Lower lobe of right lung (tissue), 2 donors: ENCODE results near the gene ZNF853. TPM values are rescaled to one million over a fixed set of nuclear protein-coding genes. Genes with fewer than 3 reads are reported as not detected.

Experiments
- ATAC-seq, 2 donors: fragments of 200-7000 bp; cut with Tn5 transposase; one replicate each; pipeline ENCODE4 v1.9.1; 2020 to 2022; ENCODE audit warnings: mild to moderate bottlenecking in 2 of 2, moderate library complexity in 2 of 2
- DNase-seq: peaks from one replicate; pipeline ENCODE4 v3.0.0-alpha.2; 2020
- H3K27ac ChIP-seq: fragments of 200-600 bp; one replicate; pipeline ENCODE4 v1.8.0; 2022
- H3K27me3 ChIP-seq: fragments of 200-600 bp; one replicate; pipeline ENCODE4 v1.8.0; 2022; ENCODE audit warnings: low read depth
- H3K36me3 ChIP-seq: fragments of 200-600 bp; one replicate; pipeline ENCODE4 v1.8.0; 2022; ENCODE audit warnings: mild to moderate bottlenecking
- H3K4me1 ChIP-seq: fragments of 200-600 bp; one replicate; pipeline ENCODE4 v1.8.0; 2022
- H3K4me3 ChIP-seq: fragments of 200-600 bp; one replicate; pipeline ENCODE4 v1.8.0; 2022; ENCODE audit warnings: mild to moderate bottlenecking
- H3K9me3 ChIP-seq: fragments of 200-600 bp; one replicate; pipeline ENCODE4 v1.8.0; 2022
- CTCF ChIP-seq: fragments of 200-600 bp; IDR thresholded peaks from one replicate; pipeline ENCODE4 v1.8.0; 2022; ENCODE audit warnings: antibody characterized with exemption, mild to moderate bottlenecking
- intact Hi-C: fragments of 100-400 bp; cut with DNase I; formaldehyde crosslinking; loops from one replicate; pipeline ENCODE4 v1.11.0; 2022
- total RNA-seq: library from RNA; stranded (reverse); fragmentation: NEBNext Ultra II Directional; extraction: Animal tissue kit (Norgen Biotek cat#: 25700); gene quantifications from one replicate; pipeline ENCODE4 v1.2.1, GENCODE V29; 2021
- donor health status: DM: no; HTN: yes; CAD: no; lungs with severe emphysema.

Gene ZNF853
- total RNA-seq, 1 donor from 2014 or later, result 4.4 TPM

- no peak for TF ChIP-seq CTCF
- peaks cover 13% of the 10 kb centered on the region for H3K36me3 ChIP-seq
- intact Hi-C loops, result no loop called here
- DNase-seq (no peak), ATAC-seq (no peak)
- peaks cover 17% of the 10 kb centered on the region for H3K4me1 ChIP-seq
- H3K4me3 ChIP-seq, result no peak overlapping the region
- H3K27me3 ChIP-seq, result peaks cover 7% of the 10 kb centered on the region
- H3K9me3 ChIP-seq, result no peaks in the 10 kb centered on the region
- no peak overlapping the region for H3K27ac ChIP-seq
These were observed 2.6 kb upstream of the ZNF853 start for GRCh38 chr7:6612819-6613218.

GRCh38 chr7:6613706-6614105 is 1.7 kb upstream of the ZNF853 start:
- ATAC-seq (no peak), DNase-seq (no peak)
- no peak overlapping the region for H3K4me3 ChIP-seq
- no peak overlapping the region for H3K27ac ChIP-seq
- peaks cover 4% of the 10 kb centered on the region for H3K36me3 ChIP-seq
- H3K4me1 ChIP-seq, result peaks cover 17% of the 10 kb centered on the region
- H3K27me3 ChIP-seq, result peaks cover 7% of the 10 kb centered on the region
- TF ChIP-seq CTCF, result no peak
- intact Hi-C loops, result no loop called here
- H3K9me3 ChIP-seq, result no peaks in the 10 kb centered on the region

GRCh38 chr7:6615723-6616555 is 529 bp downstream of the ZNF853 start:
- peak; percentile 46 to 68 for ATAC-seq
- peak overlapping the region; percentile 63 for H3K4me3 ChIP-seq

GRCh38 chr7:6616854-6617643 is 1.6 kb downstream of the ZNF853 start:
- Histone ChIP-seq H3K4me1 (peaks cover 17% of the 10 kb centered on the region), H3K27ac (no peak overlapping the region), H3K36me3 (peaks cover 11% of the 10 kb centered on the region), H3K9me3 (no peaks in the 10 kb centered on the region), H3K27me3 (peaks cover 7% of the 10 kb centered on the region), H3K4me3 (no peak overlapping the region)
- TF ChIP-seq CTCF, result no peak
- ATAC-seq (no peak), DNase-seq (no peak)
- intact Hi-C loops, result no loop called here

More at GRCh38 chr7:6615723-6616555, 529 bp downstream of the ZNF853 start:
- Histone ChIP-seq H3K36me3 (peaks cover under 1% of the 10 kb centered on the region), H3K27ac (peak overlapping the region; percentile 46), H3K27me3 (peaks cover 7% of the 10 kb centered on the region), H3K9me3 (no peaks in the 10 kb centered on the region), H3K4me1 (peaks cover 17% of the 10 kb centered on the region)
- peak; percentile 52 for DNase-seq
- intact Hi-C loops, result no loop called here
- no peak for TF ChIP-seq CTCF

GRCh38 chr7:6618621-6619020 is 3.2 kb downstream of the ZNF853 start:
- H3K27ac ChIP-seq, result no peak overlapping the region
- no peak overlapping the region for H3K4me3 ChIP-seq
- no peak for ATAC-seq
- intact Hi-C loops, result no loop called here
- no peaks in the 10 kb centered on the region for H3K9me3 ChIP-seq
- peaks cover 7% of the 10 kb centered on the region for H3K27me3 ChIP-seq
- H3K36me3 ChIP-seq, result peaks cover 23% of the 10 kb centered on the region
- no peak for TF ChIP-seq CTCF
- peaks cover 17% of the 10 kb centered on the region for H3K4me1 ChIP-seq
- no peak for DNase-seq
